ENCODE data around the gene C10orf67.
"Not testable (repeated sequence)": the region's sequence is repeated elsewhere in the genome, so short reads cannot be mapped to it uniquely, and the experiment has no call there.

The C10orf67 gene

GRCh38 chr10:23344241-23344841 is at the start of gene C10orf67:
C10orf67 (minus strand) TSS chr10:23344797; CDS start chr10:23344774, 23 bp downstream.
- DNase-seq (ENCODE audit: low spot score) = no peak

- DNase-seq (ENCODE audit: low spot score) = no peak
Observed at GRCh38 chr10:23391821-23392220, 47.2 kb upstream of the C10orf67 start.

- DNase-seq (ENCODE audit: low spot score) = no peak
Observed at GRCh38 chr10:23390809-23391208, 46.2 kb upstream of the C10orf67 start.

DNA sequence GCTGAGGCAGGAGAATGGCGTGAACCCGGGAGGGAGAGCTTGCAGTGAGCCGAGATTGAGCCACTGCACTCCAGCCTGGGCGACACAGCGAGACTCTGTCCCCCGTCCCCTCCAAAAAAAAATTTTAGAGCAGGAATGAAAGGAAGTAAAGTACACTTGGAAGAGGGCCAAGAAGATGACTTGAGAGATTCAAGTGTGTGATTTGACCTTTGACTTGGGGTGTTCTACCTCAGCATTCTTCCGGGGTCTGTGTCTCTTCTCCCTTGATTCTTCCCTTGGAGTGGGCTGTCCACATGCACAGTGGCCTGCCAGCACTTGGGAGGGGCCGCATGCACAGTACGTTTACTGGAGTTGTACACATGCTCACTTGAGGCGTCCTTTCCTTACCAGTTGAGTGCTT is 45.8 kb upstream of the C10orf67 start:
- not testable (repeated sequence) for DNase-seq (ENCODE audit: low spot score)

- not testable (repeated sequence) for DNase-seq (ENCODE audit: low spot score)
Observed at GRCh38 chr10:23387516-23387915, 42.9 kb upstream of the C10orf67 start.

GRCh38 chr10:23386052-23386451 is 41.5 kb upstream of the C10orf67 start:
- DNase-seq (ENCODE audit: low spot score) = no peak

GRCh38 chr10:23384364-23384763 is 39.8 kb upstream of the C10orf67 start:
- no peak for DNase-seq (ENCODE audit: low spot score)

- DNase-seq (ENCODE audit: low spot score) = no peak
Observed at GRCh38 chr10:23383637-23384036, 39.0 kb upstream of the C10orf67 start.

DNA sequence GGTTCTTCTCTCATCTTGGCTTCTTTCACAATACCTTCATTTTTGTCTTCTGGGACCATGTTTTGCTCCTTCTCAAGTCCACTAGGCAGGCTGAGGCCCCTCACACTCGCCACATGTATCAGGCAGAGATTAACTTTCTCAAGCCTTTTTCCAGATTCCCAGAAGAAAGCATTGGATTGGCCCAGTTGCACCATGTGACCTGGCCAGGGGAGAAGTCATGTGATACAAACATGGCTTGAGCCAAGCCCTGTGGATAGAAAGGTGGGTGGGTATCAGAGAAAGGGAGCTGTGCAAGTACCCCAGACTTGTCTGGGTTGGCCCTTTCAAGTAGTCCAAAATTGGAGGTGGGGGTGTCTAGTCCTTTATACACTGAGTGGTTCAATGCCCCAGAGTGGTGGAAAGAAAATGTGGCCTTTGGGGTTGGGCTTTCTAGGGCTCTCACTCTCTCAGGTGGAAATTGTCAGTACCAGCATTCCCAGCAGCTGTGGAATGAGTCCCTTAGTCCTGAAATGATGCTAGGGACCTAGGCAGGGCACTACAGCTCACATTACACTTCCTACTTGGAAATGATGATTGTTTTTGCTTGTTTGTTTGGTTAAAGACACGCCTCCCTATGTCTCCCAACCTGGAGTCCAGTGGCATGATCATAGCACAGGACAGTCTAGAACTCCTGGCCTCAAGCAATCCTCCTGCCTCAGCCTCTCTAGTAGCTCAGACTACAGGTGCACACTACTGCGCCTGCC is 36.9 kb upstream of the C10orf67 start:
- DNase-seq (ENCODE audit: low spot score) = no peak

DNA sequence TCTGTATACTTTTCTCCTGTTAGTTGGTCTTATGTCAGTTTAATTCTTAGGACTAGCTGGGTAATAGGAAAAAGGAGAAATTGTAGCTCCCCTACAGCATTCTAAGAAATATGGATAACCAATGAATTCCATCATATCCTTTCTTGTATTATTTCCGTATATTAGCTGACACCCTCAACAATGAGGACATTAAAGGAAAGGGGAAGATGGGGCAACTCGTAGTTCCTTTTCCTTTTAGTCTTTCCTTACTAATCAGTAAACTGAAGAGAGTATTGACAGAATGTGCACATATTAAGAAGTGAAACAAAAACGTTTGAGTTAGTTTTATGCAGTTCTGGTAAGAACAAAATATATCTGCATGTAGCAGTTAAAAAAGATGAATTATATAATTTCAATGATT is 35.1 kb upstream of the C10orf67 start:
- no peak for DNase-seq (ENCODE audit: low spot score)

DNA sequence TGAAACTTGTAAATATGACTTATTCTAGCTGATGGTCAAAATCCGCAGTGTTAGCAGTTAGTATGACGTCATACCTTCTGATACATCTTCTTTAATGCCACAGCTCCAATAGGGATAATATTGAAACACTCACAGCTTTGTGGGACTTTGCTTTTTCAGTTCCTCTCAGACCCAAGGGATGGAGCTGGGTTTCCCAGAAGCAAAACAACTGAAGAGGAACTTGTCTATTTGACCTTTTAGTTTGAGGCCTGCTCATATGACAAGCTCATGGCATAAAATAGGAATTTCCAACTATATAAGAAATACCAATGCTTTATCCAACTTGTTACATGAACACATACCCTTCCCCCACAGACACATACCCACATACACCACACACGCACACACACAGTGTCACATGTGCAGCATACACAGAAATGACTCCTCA is 31.6 kb upstream of the C10orf67 start:
- DNase-seq (ENCODE audit: low spot score) = no peak

GRCh38 chr10:23375366-23375765 is 30.8 kb upstream of the C10orf67 start:
- no peak for DNase-seq (ENCODE audit: low spot score)

- no peak for DNase-seq (ENCODE audit: low spot score)
Observed at GRCh38 chr10:23373156-23373555, 28.6 kb upstream of the C10orf67 start.

DNA sequence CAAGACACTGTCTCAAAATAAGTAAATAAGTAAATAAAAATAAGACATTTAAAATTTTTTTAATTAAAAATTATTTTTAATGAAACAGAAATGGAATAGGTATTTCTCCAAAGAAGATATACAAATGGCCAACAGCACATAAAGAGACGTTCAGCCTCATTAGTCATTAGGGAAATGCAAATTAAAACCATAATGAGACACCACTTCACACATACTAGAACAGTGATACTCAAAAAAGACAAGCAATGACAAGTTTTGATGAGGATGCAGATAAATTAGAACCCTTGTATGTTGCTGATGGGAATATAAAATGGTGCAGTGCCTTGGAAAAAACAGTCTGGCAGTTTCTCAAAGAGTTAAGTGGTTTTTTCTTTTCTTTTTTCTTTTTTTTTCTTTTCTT is 26.5 kb upstream of the C10orf67 start:
- DNase-seq (ENCODE audit: low spot score) = no peak

- DNase-seq (ENCODE audit: low spot score) = no peak
Observed at GRCh38 chr10:23370106-23370505, 25.5 kb upstream of the C10orf67 start.

GRCh38 chr10:23368816-23369640 is 24.4 kb upstream of the C10orf67 start:
- DNase-seq (ENCODE audit: low spot score) = no peak

DNA sequence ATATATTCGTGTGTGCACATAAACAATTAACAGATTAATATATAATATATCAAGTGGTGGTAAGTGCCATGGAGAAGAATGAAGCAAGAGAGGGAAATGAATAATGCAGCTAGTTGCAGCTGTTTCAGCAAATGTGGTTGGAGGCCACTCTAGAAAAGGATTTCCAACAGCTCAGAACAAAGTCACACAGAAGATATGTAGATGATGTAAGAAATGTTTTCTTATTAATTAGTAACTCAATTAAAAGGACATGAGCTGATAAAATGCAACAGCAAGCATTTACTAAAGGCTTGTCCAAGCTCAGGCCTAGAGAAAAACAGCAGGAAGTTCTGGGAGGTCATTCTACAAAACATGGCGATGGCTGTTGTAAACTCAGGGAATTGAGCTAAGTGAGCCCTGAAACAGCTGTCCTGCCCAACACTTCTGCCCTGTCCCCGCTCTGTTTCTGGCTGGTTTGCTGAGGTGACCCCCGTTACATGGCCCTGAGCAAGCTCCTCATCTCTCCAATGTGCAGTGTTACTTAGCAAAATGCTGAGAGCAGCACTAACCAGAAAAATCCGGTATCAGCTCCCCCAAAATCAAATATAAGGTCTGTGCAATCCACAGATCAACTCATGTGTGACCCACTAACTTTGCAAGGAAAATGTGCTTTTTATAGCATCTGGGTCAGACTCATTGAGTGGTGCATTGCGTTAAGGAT is 23.4 kb upstream of the C10orf67 start:
- DNase-seq (ENCODE audit: low spot score) = no peak

- not testable (repeated sequence) for DNase-seq (ENCODE audit: low spot score)
Observed at GRCh38 chr10:23365417-23366030, 20.9 kb upstream of the C10orf67 start.

DNA sequence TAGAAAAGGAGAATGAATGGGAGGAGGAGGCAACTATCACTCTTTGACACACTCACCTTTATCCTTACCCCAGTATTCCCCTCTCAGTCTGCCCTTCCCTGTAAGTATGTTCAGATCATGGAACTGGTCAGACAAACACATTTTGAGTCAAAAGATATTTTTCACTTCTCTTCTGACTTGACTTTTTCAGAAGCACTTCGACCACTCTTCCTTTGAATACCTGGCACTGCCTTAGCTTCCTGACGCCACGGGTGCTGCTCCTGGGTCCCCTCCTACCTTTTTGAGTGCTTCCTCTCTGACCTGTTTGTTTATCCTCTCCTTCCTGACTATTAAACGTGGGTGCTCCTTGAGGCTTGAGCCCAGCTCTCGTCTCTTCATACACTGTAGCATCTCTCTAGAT is 19.8 kb upstream of the C10orf67 start:
- no peak for DNase-seq (ENCODE audit: low spot score)

DNA sequence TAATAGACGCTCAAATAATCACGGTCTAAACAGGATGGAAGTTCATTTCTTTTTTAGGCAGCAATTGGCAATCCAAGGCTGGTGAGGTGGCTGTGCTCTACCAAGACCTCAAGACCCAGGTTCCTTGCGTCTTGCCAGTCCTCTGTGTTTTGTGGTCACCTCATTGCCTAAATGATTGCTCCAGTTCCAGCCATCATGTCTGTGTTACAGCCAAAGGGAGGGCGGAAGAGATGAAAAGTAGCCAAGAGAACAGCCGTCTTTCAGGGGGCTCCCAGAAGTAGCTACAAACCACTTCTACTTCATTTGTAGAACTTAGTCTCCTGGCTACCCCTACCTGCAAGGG is 19.2 kb upstream of the C10orf67 start:
- DNase-seq (ENCODE audit: low spot score) = no peak

GRCh38 chr10:23362879-23363792 is 18.5 kb upstream of the C10orf67 start:
- no peak for DNase-seq (ENCODE audit: low spot score)

All from HuH-7.5 (cell line).